Measurements from ENCODE around the gene DCTN5.
A peak's percentile ranks its signal among the peaks of the same experiment; 100 is the strongest.
"Not testable (repeated sequence)": the region's sequence is repeated elsewhere in the genome, so short reads cannot be mapped to it uniquely, and the experiment has no call there.

The DCTN5 gene

GRCh38 chr16:23640931-23641765 is at the start of gene DCTN5, which contains the start of gene PALB2:
Gene DCTN5 (plus strand): TSS chr16:23641466. CDS start chr16:23641543, 77 bp downstream.
Gene PALB2 (minus strand): TSS chr16:23641310. CDS start chr16:23641157, 153 bp downstream.
- DNase-seq = peak; percentile 90 to 95

- no peak for DNase-seq
Measured at GRCh38 chr16:23594186-23594585, 47.1 kb upstream of the DCTN5 start.

GRCh38 chr16:23595246-23595950 is 45.9 kb upstream of the DCTN5 start:
- no peak for DNase-seq

- peak; percentile 74 to 89 for DNase-seq
Measured at GRCh38 chr16:23595951-23596720, 45.1 kb upstream of the DCTN5 start, which contains the start of gene NDUFAB1. Gene NDUFAB1 (minus strand): TSS chr16:23596316. CDS start chr16:23596290, 26 bp downstream.

- DNase-seq = peak; percentile 6 to 51
Measured at GRCh38 chr16:23597003-23597756, 44.1 kb upstream of the DCTN5 start.

GRCh38 chr16:23607726-23608125 is 33.5 kb upstream of the DCTN5 start:
- DNase-seq = no peak

GRCh38 chr16:23608194-23608593 is 33.1 kb upstream of the DCTN5 start:
- DNase-seq = no peak

- no peak for DNase-seq
Measured at GRCh38 chr16:23609929-23610328, 31.3 kb upstream of the DCTN5 start.

GRCh38 chr16:23610905-23611304 is 30.4 kb upstream of the DCTN5 start:
- not testable (repeated sequence) for DNase-seq

- DNase-seq = no peak
Measured at GRCh38 chr16:23611936-23612335, 29.3 kb upstream of the DCTN5 start.

- DNase-seq = no peak
Measured at GRCh38 chr16:23615805-23616204, 25.5 kb upstream of the DCTN5 start.

GRCh38 chr16:23624092-23624491 is 17.2 kb upstream of the DCTN5 start:
- no peak for DNase-seq

- DNase-seq = no peak
Measured at GRCh38 chr16:23629516-23629915, 11.8 kb upstream of the DCTN5 start.

- DNase-seq = not testable (repeated sequence)
Measured at GRCh38 chr16:23631874-23632273, 9.4 kb upstream of the DCTN5 start.

- DNase-seq = no peak
Measured at GRCh38 chr16:23634461-23635036, 6.7 kb upstream of the DCTN5 start.

GRCh38 chr16:23635958-23636357 is 5.3 kb upstream of the DCTN5 start:
- no peak for DNase-seq

GRCh38 chr16:23640615-23640930 is 693 bp upstream of the DCTN5 start:
- peak; percentile 6 to 21 for DNase-seq

GRCh38 chr16:23642246-23642774 is 1.0 kb downstream of the DCTN5 start:
- DNase-seq = no peak

GRCh38 chr16:23650674-23651416 is 9.6 kb downstream of the DCTN5 start:
- no peak for DNase-seq

- DNase-seq = no peak
Measured at GRCh38 chr16:23651943-23652468, 10.7 kb downstream of the DCTN5 start.

- DNase-seq = no peak
Measured at GRCh38 chr16:23663918-23664317, 22.7 kb downstream of the DCTN5 start.
